IgD-negative memory B cell (primary cell): ENCODE results near the gene SNX17. TPM values are rescaled to one million over a fixed set of nuclear protein-coding genes. Genes with fewer than 3 reads are reported as not detected.

Experiments used
- H3K27ac Mint-ChIP-seq, 3 donors: one replicate each; pipeline ENCODE4 v1.8.0; 2020 to 2022; ENCODE audit warnings: mild to moderate bottlenecking in 3 of 3, mixed read lengths in 3 of 3, moderate library complexity in 1 of 3
- H3K27me3 Mint-ChIP-seq: one replicate; pipeline ENCODE4 v1.8.0; 2021; ENCODE audit warnings: mixed read lengths
- H3K36me3 Mint-ChIP-seq: one replicate; pipeline ENCODE4 v1.8.0; 2020; ENCODE audit warnings: mild to moderate bottlenecking, mixed read lengths
- H3K4me1 Mint-ChIP-seq, 3 donors: one replicate each; pipeline ENCODE4 v1.8.0; 2020 to 2022; ENCODE audit warnings: mixed read lengths in 3 of 3, mild to moderate bottlenecking in 1 of 3
- H3K4me3 Mint-ChIP-seq, 4 donors: one replicate each; pipeline ENCODE4 v1.8.0; 2020 to 2022; ENCODE audit warnings: mild to moderate bottlenecking in 4 of 4, mixed read lengths in 4 of 4, moderate library complexity in 3 of 4
- H3K9me3 Mint-ChIP-seq, 3 donors: one replicate each; pipeline ENCODE4 v1.8.0; 2020 to 2021; ENCODE audit warnings: mixed read lengths in 3 of 3, mild to moderate bottlenecking in 1 of 3
- polyA plus RNA-seq: library from polyadenylated mRNA; unstranded; fragments of 300-500 nt; fragmentation: Illumina TruSeq; gene quantifications from one replicate; pipeline ENCODE4 v1.2.3, GENCODE V29; 2021

The SNX17 gene
- polyA plus RNA-seq, 1 donor from 2014 or later = 219 TPM

- Mint-ChIP-seq H3K27me3 (no peaks in the 10 kb centered on the region), H3K27ac (no peak overlapping the region), H3K4me3 (peak overlapping the region in 2 of 4 donors; percentile 69 to 75), H3K36me3 (peaks cover 2% of the 10 kb centered on the region), H3K9me3 (no peaks in the 10 kb centered on the region), H3K4me1 (peaks cover 18 to 30% (median 27%) of the 10 kb centered on the region in 3 donors)
Observed at GRCh38 chr2:27376866-27377617, 6.6 kb downstream of the SNX17 start.

- Mint-ChIP-seq H3K27ac (peak overlapping the region in 1 of 3 donors; percentile 77), H3K4me1 (peaks cover 16 to 26% (median 21%) of the 10 kb centered on the region in 3 donors), H3K27me3 (no peaks in the 10 kb centered on the region), H3K36me3 (peaks cover 2% of the 10 kb centered on the region), H3K4me3 (peak overlapping the region in 1 of 4 donors; percentile 76), H3K9me3 (no peaks in the 10 kb centered on the region)
Observed at GRCh38 chr2:27377618-27378095, 7.2 kb downstream of the SNX17 start.

GRCh38 chr2:27378096-27378808, 7.8 kb downstream of the SNX17 start:
- peaks cover 12 to 23% (median 18%) of the 10 kb centered on the region in 3 donors for H3K4me1 Mint-ChIP-seq
- H3K36me3 Mint-ChIP-seq = peaks cover 2% of the 10 kb centered on the region
- no peaks in the 10 kb centered on the region for H3K27me3 Mint-ChIP-seq
- peak overlapping the region in 1 of 3 donors; percentile 77 for H3K27ac Mint-ChIP-seq
- H3K4me3 Mint-ChIP-seq = peak overlapping the region in 2 of 4 donors; percentile 12 to 76
- no peaks in the 10 kb centered on the region for H3K9me3 Mint-ChIP-seq

GRCh38 chr2:27378809-27379290, 8.4 kb downstream of the SNX17 start:
- peak overlapping the region in 2 of 3 donors; percentile 90 to 91 for H3K27ac Mint-ChIP-seq
- H3K4me3 Mint-ChIP-seq = peak overlapping the region in 1 of 4 donors; percentile 79
- no peaks in the 10 kb centered on the region for H3K27me3 Mint-ChIP-seq
- H3K9me3 Mint-ChIP-seq = no peaks in the 10 kb centered on the region
- peaks cover 2% of the 10 kb centered on the region for H3K36me3 Mint-ChIP-seq
- peaks cover 9 to 23% (median 18%) of the 10 kb centered on the region in 3 donors for H3K4me1 Mint-ChIP-seq

GRCh38 chr2:27379383-27379835, 9.0 kb downstream of the SNX17 start:
- Mint-ChIP-seq H3K9me3 (no peaks in the 10 kb centered on the region), H3K36me3 (peaks cover 2% of the 10 kb centered on the region), H3K4me3 (peak overlapping the region; percentile 79 to 95 (median 88)), H3K27ac (peak overlapping the region; percentile 0 to 91 (median 90)), H3K4me1 (peaks cover 9 to 23% (median 18%) of the 10 kb centered on the region in 3 donors), H3K27me3 (no peaks in the 10 kb centered on the region)

- Mint-ChIP-seq H3K36me3 (peaks cover 2% of the 10 kb centered on the region), H3K27ac (peak overlapping the region; percentile 90 to 96 (median 91)), H3K4me1 (peaks cover 9 to 23% (median 18%) of the 10 kb centered on the region in 3 donors), H3K9me3 (no peaks in the 10 kb centered on the region), H3K27me3 (no peaks in the 10 kb centered on the region), H3K4me3 (peak overlapping the region; percentile 79 to 95 (median 88))
Observed at GRCh38 chr2:27379836-27380625, 9.6 kb downstream of the SNX17 start.

- H3K27me3 Mint-ChIP-seq = no peaks in the 10 kb centered on the region
- no peaks in the 10 kb centered on the region for H3K9me3 Mint-ChIP-seq
- H3K4me1 Mint-ChIP-seq = peaks cover 9 to 23% (median 18%) of the 10 kb centered on the region in 3 donors
- peak within 1 kb of the TSS; percentile 79 to 97 (median 88) for H3K4me3 Mint-ChIP-seq
- peak within 1 kb of the TSS; percentile 91 to 96 (median 93) for H3K27ac Mint-ChIP-seq
- H3K36me3 Mint-ChIP-seq = peaks cover 2% of the 10 kb centered on the region
Observed at GRCh38 chr2:27380626-27381545, 10.5 kb downstream of the SNX17 start, which contains the start of gene ZNF513. Gene ZNF513, minus strand, starts transcription at chr2:27380734. Its CDS starts 208 bp downstream, at chr2:27380526.

- Mint-ChIP-seq H3K9me3 (no peaks in the 10 kb centered on the region), H3K4me3 (peak overlapping the region; percentile 63 to 91 (median 82)), H3K27ac (peak overlapping the region; percentile 91 to 96 (median 93)), H3K27me3 (no peaks in the 10 kb centered on the region), H3K36me3 (peaks cover 2% of the 10 kb centered on the region), H3K4me1 (peaks cover 9 to 23% (median 18%) of the 10 kb centered on the region in 3 donors)
Observed at GRCh38 chr2:27381577-27382181, 11.3 kb downstream of the SNX17 start.

- Mint-ChIP-seq H3K4me3 (no peak overlapping the region), H3K36me3 (peaks cover 3% of the 10 kb centered on the region), H3K9me3 (no peaks in the 10 kb centered on the region), H3K27me3 (no peaks in the 10 kb centered on the region), H3K27ac (no peak overlapping the region), H3K4me1 (peaks cover 0 to 13% (median 6%) of the 10 kb centered on the region in 3 donors)
Observed at GRCh38 chr2:27390822-27391679, 20.6 kb downstream of the SNX17 start.

GRCh38 chr2:27393225-27393624, 22.8 kb downstream of the SNX17 start:
- H3K9me3 Mint-ChIP-seq = no peaks in the 10 kb centered on the region
- H3K4me1 Mint-ChIP-seq = peaks cover 4 to 16% (median 15%) of the 10 kb centered on the region in 3 donors
- H3K36me3 Mint-ChIP-seq = peaks cover 9% of the 10 kb centered on the region
- H3K27ac Mint-ChIP-seq = no peak overlapping the region
- H3K4me3 Mint-ChIP-seq = no peak overlapping the region
- no peaks in the 10 kb centered on the region for H3K27me3 Mint-ChIP-seq

- Mint-ChIP-seq H3K27me3 (no peaks in the 10 kb centered on the region), H3K36me3 (peaks cover 11% of the 10 kb centered on the region), H3K27ac (no peak overlapping the region), H3K4me1 (peaks cover 11 to 21% (median 18%) of the 10 kb centered on the region in 3 donors), H3K4me3 (peak overlapping the region in 2 of 4 donors; percentile 10 to 46), H3K9me3 (no peaks in the 10 kb centered on the region)
Observed at GRCh38 chr2:27398962-27399361, 28.5 kb downstream of the SNX17 start.

GRCh38 chr2:27400348-27401135, 30.1 kb downstream of the SNX17 start:
- no peaks in the 10 kb centered on the region for H3K27me3 Mint-ChIP-seq
- H3K27ac Mint-ChIP-seq = peak overlapping the region in 2 of 3 donors; percentile 39 to 79
- H3K36me3 Mint-ChIP-seq = peaks cover 9% of the 10 kb centered on the region

More at GRCh38 chr2:27400348-27401135, 30.1 kb downstream of the SNX17 start:
- Mint-ChIP-seq H3K9me3 (no peaks in the 10 kb centered on the region), H3K4me1 (peaks cover 11 to 22% (median 18%) of the 10 kb centered on the region in 3 donors), H3K4me3 (no peak overlapping the region)
